A549 (cell line): ENCODE results near the gene RHOC. TPM values are rescaled to one million over a fixed set of nuclear protein-coding genes. Genes with fewer than 3 reads are reported as not detected.
A peak's percentile ranks its signal among the peaks of the same experiment; 100 is the strongest.

ENCODE experiments used
- ATAC-seq, 2 experiments: fragments of 200-7000 bp in 1 of 2; fragments of >200 bp in 1 of 2; cut with Nextera tagmentation in 1 of 2; cut with Tn5 transposase in 1 of 2; 3 replicates each; pipeline versions ENCODE4 v1.8.0 to v1.9.1; 2018 to 2020; ENCODE audit warnings: mild to moderate bottlenecking in 1 of 2, moderate library complexity in 1 of 2
- CTCF ChIA-PET: fragments of 300-600 bp; sonication (Branson Sonifier 250); formaldehyde crosslinking; extraction: SDS; loops from one replicate; lab custom pipeline; 2021; ENCODE audit warnings: antibody characterized with exemption, inconsistent platforms; lab: Yijun Ruan, JAX
- POLR2A ChIA-PET: fragments of 350-600 bp; formaldehyde crosslinking; extraction: SDS; loops from one replicate; lab custom pipeline; 2021; ENCODE audit warnings: antibody characterized with exemption, inconsistent platforms; lab: Yijun Ruan, JAX
- DNase-seq, 2 experiments: peaks; one replicate each; pipeline versions ENCODE4 v3.0.0 to v3.0.0-alpha.2; 2011 to 2016; ENCODE audit warnings: low read depth in 1 of 2, low spot score in 1 of 2
- FAIRE-seq: peaks from 2 replicates; lab custom pipeline; 2011; peaks lifted over from hg19 to GRCh38; lab: Jason Lieb, UNC
- H3K27ac ChIP-seq, 2 experiments: fragments of >200 bp; sonication (Bioruptor Twin); formaldehyde crosslinking; 3 replicates each; pipeline ENCODE4 v1.5.1; 2016 to 2017
- H3K4me1 ChIP-seq: fragments of >200 bp; sonication (Bioruptor Twin); formaldehyde crosslinking; 3 replicates; pipeline ENCODE4 v1.6.1; 2016
- H3K4me2 ChIP-seq: fragments of >200 bp; sonication (Bioruptor Twin); formaldehyde crosslinking; 3 replicates; pipeline ENCODE4 v1.6.1; 2016
- H3K4me3 ChIP-seq: fragments of >200 bp; sonication (Bioruptor Twin); formaldehyde crosslinking; 3 replicates; pipeline ENCODE4 v1.5.1; 2016
- H3K9me3 ChIP-seq: fragments of >200 bp; sonication (Bioruptor Twin); formaldehyde crosslinking; 3 replicates; pipeline ENCODE4 v1.6.1; 2016
- ATOH8 ChIP-seq: fragments of 250-450 bp; sonication (Bioruptor Pico); IDR thresholded peaks from 2 replicates; pipeline ENCODE4 v1.5.0; 2020; ENCODE audit warnings: low read depth, mild to moderate bottlenecking, moderate library complexity
- CHD4 ChIP-seq: fragments of 200-600 bp; sonication (generic); IDR thresholded peaks from 2 replicates; pipeline ENCODE4 v1.6.1; 2016; ENCODE audit warnings: antibody characterized with exemption, mild to moderate bottlenecking, borderline replicate concordance
- CTCF ChIP-seq: fragments of >200 bp; sonication (Bioruptor Twin); formaldehyde crosslinking; IDR thresholded peaks from 3 replicates; pipeline ENCODE4 v1.5.1; 2016
- FOSB ChIP-seq: fragments of 250-450 bp; sonication (Bioruptor Pico); IDR thresholded peaks from 2 replicates; pipeline ENCODE4 v1.5.0; 2020; ENCODE audit warnings: mild to moderate bottlenecking, moderate library complexity
- FOXS1 ChIP-seq: fragments of 250-450 bp; sonication (Bioruptor Pico); IDR thresholded peaks from 2 replicates; pipeline ENCODE4 v1.5.0; 2020; ENCODE audit warnings: mild to moderate bottlenecking, moderate library complexity
- HDAC2 ChIP-seq: fragments of 200-600 bp; sonication (generic); IDR thresholded peaks from 2 replicates; pipeline ENCODE4 v1.6.1; 2016
- HOXB5 ChIP-seq: fragments of 250-450 bp; sonication (Bioruptor Pico); IDR thresholded peaks from 2 replicates; pipeline ENCODE4 v1.5.0; 2020; ENCODE audit warnings: mild to moderate bottlenecking, moderate library complexity
- KDM5A ChIP-seq: fragments of 200-600 bp; sonication (generic); IDR thresholded peaks from 2 replicates; pipeline ENCODE4 v1.6.1; 2016; ENCODE audit warnings: antibody characterized with exemption, mild to moderate bottlenecking
- MAFK ChIP-seq: fragments of 450-650 bp; IDR thresholded peaks from 2 replicates; pipeline ENCODE4 v1.6.1; 2014; ENCODE audit not compliant: partially characterized antibody
- MYC ChIP-seq: IDR thresholded peaks from 2 replicates; pipeline ENCODE4 v1.6.1; 2012; ENCODE audit warnings: mild to moderate bottlenecking, inconsistent platforms, low read length, improper control_type of control experiment, borderline replicate concordance
- NPAS2 ChIP-seq: fragments of 250-450 bp; sonication (Bioruptor Pico); IDR thresholded peaks from 2 replicates; pipeline ENCODE4 v1.8.0; 2022; ENCODE audit warnings: mild to moderate bottlenecking, moderate library complexity, borderline replicate concordance
- PHF8 ChIP-seq: fragments of 200-600 bp; sonication (generic); IDR thresholded peaks from 2 replicates; pipeline ENCODE4 v1.6.1; 2016; ENCODE audit warnings: low read depth, mild to moderate bottlenecking, antibody characterized with exemption, moderate library complexity, borderline replicate concordance
- RAD21 ChIP-seq, 2 experiments: fragments of >200 bp in 1 of 2; sonication (Bioruptor Twin) in 1 of 2; formaldehyde crosslinking in 1 of 2; IDR thresholded peaks in 1 of 2; conservative IDR thresholded peaks in 1 of 2; 2 replicates in 1 of 2; 3 replicates in 1 of 2; pipeline ENCODE4 v1.6.1; 2012 to 2018; ENCODE audit warnings: inconsistent platforms in 1 of 2
- RCOR1 ChIP-seq: fragments of 150-350 bp; IDR thresholded peaks from 2 replicates; pipeline ENCODE4 v1.6.1; 2014; ENCODE audit warnings: antibody characterized with exemption, low read length, low read depth
- RNF2 ChIP-seq: fragments of 200-600 bp; sonication (generic); IDR thresholded peaks from 2 replicates; pipeline ENCODE4 v1.6.1; 2016; ENCODE audit warnings: low read depth, mild to moderate bottlenecking, antibody characterized with exemption, moderate library complexity, borderline replicate concordance
- SMC3 ChIP-seq: fragments of >200 bp; sonication (Bioruptor Twin); formaldehyde crosslinking; IDR thresholded peaks from 3 replicates; pipeline ENCODE4 v1.6.1; 2018; ENCODE audit warnings: inconsistent platforms
- TFCP2L1 ChIP-seq: fragments of 250-450 bp; sonication (Bioruptor Pico); IDR thresholded peaks from 2 replicates; pipeline ENCODE4 v1.5.0; 2021; ENCODE audit warnings: mild to moderate bottlenecking
- ZFP36 ChIP-seq: fragments of 450-650 bp; IDR thresholded peaks from 2 replicates; pipeline ENCODE4 v1.6.1; 2014; ENCODE audit warnings: borderline replicate concordance; ENCODE audit not compliant: partially characterized antibody
- WGBS: methylation state at CpG from one replicate; pipeline ENCODE4 v1.1.6; 2017; ENCODE audit errors: missing lambda C conversion rate; 5-methylcytosine and 5-hydroxymethylcytosine counted together
- polyA plus RNA-seq, 4 experiments: library from polyadenylated mRNA; depleted of rRNA in 3 of 4; stranded (reverse); fragments of >200 nt; fragmentation: RNase III in 1 of 4; extraction: RNeasy Plus Mini Kit Qiagen cat#74134 plus additional on column Dnase treatment in 1 of 4; gene quantifications; 2 replicates in 3 of 4; 3 replicates in 1 of 4; pipeline ENCODE4 v1.2.3, GENCODE V29; 2011 to 2017

The RHOC gene
- polyA plus RNA-seq, 2 of the 4 experiments (the other 2 are of a cell fraction): 255 to 296 TPM

GRCh38 chr1:112717263-112717873 lies 10.4 kb upstream of the RHOC start:
- CTCF ChIA-PET: interaction anchor here (0.8 to 18.0 kb wide), 26 partner anchors 9 to 1045 kb away, joined by 3 to 576 read pairs (median 9); partner anchors contain the start of genes LRIG2 and SLC16A1
- FAIRE-seq (no peak), DNase-seq (no peak), ATAC-seq (no peak)
- no peaks in the 10 kb centered on the region for H3K9me3 ChIP-seq
- H3K4me1 ChIP-seq: peaks cover 4% of the 10 kb centered on the region; the same call in 2 of the 3 replicates
- no peak for TF ChIP-seq FOSB (CRISPR knock-in tag)
- no peak for TF ChIP-seq CHD4
- no peak for TF ChIP-seq FOXS1 (CRISPR knock-in tag)
- TF ChIP-seq HDAC2: no peak
- TF ChIP-seq HOXB5 (CRISPR knock-in tag): no peak
- TF ChIP-seq TFCP2L1 (CRISPR knock-in tag): no peak
- TF ChIP-seq ATOH8: no peak
- no peak for TF ChIP-seq ZFP36
- no peak for TF ChIP-seq PHF8
- no peak for TF ChIP-seq RAD21 (conservative IDR thresholded peaks at IDR 0.05 in 1 of 2, IDR thresholded peaks at IDR 0.05 in 1 of 2)
- no peak for TF ChIP-seq RCOR1
- TF ChIP-seq NPAS2 (CRISPR knock-in tag): no peak
- no peak for TF ChIP-seq MYC
- TF ChIP-seq RNF2: no peak
- no peak for TF ChIP-seq MAFK
- no peak overlapping the region for H3K27ac ChIP-seq
- POLR2A ChIA-PET: interaction anchor here (1.1 kb wide), 1 partner anchor 356 kb away, joined by 3 read pairs; the partner anchor contains the start of gene LRIG2
- no peak overlapping the region for H3K4me2 ChIP-seq
- 88% methylated on average over 2 of the region's 2 CpGs for WGBS
- H3K4me3 ChIP-seq: no peak overlapping the region

- FAIRE-seq: no peak
- POLR2A ChIA-PET: interaction anchor here (0.8 to 1.9 kb wide), 4 partner anchors 9 to 357 kb away, joined by 3 to 12 read pairs (median 4); partner anchors contain the start of genes LRIG2, RHOC and SLC16A1
- H3K4me3 ChIP-seq: peak overlapping the region; percentile 72
These were observed 9.3 kb upstream of the RHOC start for GRCh38 chr1:112716133-112716720.

More at GRCh38 chr1:112716133-112716720, 9.3 kb upstream of the RHOC start:
- WGBS: 16% methylated on average over 13 of the region's 13 CpGs
- peak; percentile 79 to 89 for ATAC-seq
- H3K27ac ChIP-seq: no peak overlapping the region
- CTCF ChIA-PET: interaction anchor here (0.6 to 18.0 kb wide), 54 partner anchors 8 to 1046 kb away, joined by 3 to 576 read pairs (median 4); partner anchors contain the start of genes LRIG2, MOV10 and SLC16A1
- TF ChIP-seq RAD21 (conservative IDR thresholded peaks at IDR 0.05 in 1 of 2, IDR thresholded peaks at IDR 0.05 in 1 of 2) (peak; percentile 89 to 96), KDM5A (no peak), CTCF (peak; percentile 78), SMC3 (peak; percentile 75)
- TF ChIP-seq, all 56 proteins: peak for 3
- Histone ChIP-seq H3K4me2 (peak overlapping the region; percentile 96), H3K9me3 (no peaks in the 10 kb centered on the region), H3K4me1 (peaks cover 4% of the 10 kb centered on the region; the same call in 2 of the 3 replicates)
- DNase-seq: peak; percentile 78 to 87
